Breast epithelium (tissue), 4 donors: ENCODE measurements around the gene OAT. TPM values are rescaled to one million over a fixed set of nuclear protein-coding genes. Genes with fewer than 3 reads are reported as not detected.

Experiments used
- DNase-seq, 2 donors: peaks; one replicate each; pipeline ENCODE4 v3.0.0-alpha.2; 2019; ENCODE audit warnings: low spot score in 2 of 2
- H3K27ac ChIP-seq, 2 donors: fragments of 200-600 bp; sonication (generic) in 1 of 2; one replicate each; pipeline ENCODE4 v1.5.1; 2016 to 2019; ENCODE audit warnings: mild to moderate bottlenecking in 1 of 2
- H3K27me3 ChIP-seq, 2 donors: fragments of 200-600 bp; sonication (generic) in 1 of 2; one replicate each; pipeline versions ENCODE4 v1.5.1 to v1.6.0; 2017 to 2019; ENCODE audit warnings: control low read depth in 1 of 2, mild to moderate bottlenecking in 1 of 2
- H3K36me3 ChIP-seq: fragments of 200-600 bp; one replicate; pipeline ENCODE4 v1.5.1; 2019
- H3K4me1 ChIP-seq, 2 donors: fragments of 200-600 bp; sonication (generic); one replicate each; pipeline ENCODE4 v1.5.1; 2016 to 2019; ENCODE audit warnings: control low read depth in 1 of 2
- H3K4me3 ChIP-seq, 3 donors: fragments of 200-600 bp; sonication (generic); 1 replicate in 2 of 3; 2 replicates in 1 of 3; pipeline ENCODE4 v1.5.1; 2016 to 2019; ENCODE audit warnings: mild to moderate bottlenecking in 3 of 3, moderate library complexity in 2 of 3
- H3K9me3 ChIP-seq, 2 donors: fragments of 200-600 bp; sonication (generic) in 1 of 2; one replicate each; pipeline ENCODE4 v1.5.1; 2016 to 2019; ENCODE audit warnings: control low read depth in 1 of 2
- CTCF ChIP-seq, 3 donors: fragments of 450-650 bp; IDR thresholded peaks; one replicate each; pipeline ENCODE4 v1.5.1; 2016 to 2017; ENCODE audit warnings: antibody characterized with exemption in 3 of 3, mild to moderate bottlenecking in 3 of 3, moderate library complexity in 3 of 3
- POLR2A ChIP-seq: fragments of 450-650 bp; IDR thresholded peaks from one replicate; pipeline ENCODE4 v1.6.1; 2016; ENCODE audit warnings: antibody characterized with exemption, mild to moderate bottlenecking, moderate library complexity
- POLR2AphosphoS5 ChIP-seq, 3 donors: sonication (generic); formaldehyde crosslinking; IDR thresholded peaks; one replicate each; pipeline ENCODE4 v1.6.1; 2017; ENCODE audit warnings: antibody characterized with exemption in 3 of 3
- intact Hi-C: fragments of 100-400 bp; cut with DNase I; formaldehyde crosslinking; loops from one replicate; pipeline ENCODE4 v1.15.1; 2023; ENCODE audit warnings: low total_unique reads
- total RNA-seq, 3 donors: library from RNA; depleted of rRNA; stranded (reverse); fragments of >200 nt; gene quantifications; one replicate each; pipeline ENCODE4 v1.1.0, GENCODE V29; 2016

OAT gene
- total RNA-seq, 3 donors from 2014 or later = 93.3 to 160 (median 115) TPM

- Histone ChIP-seq H3K27ac (no peak overlapping the region), H3K4me3 (no peak overlapping the region), H3K4me1 (no peaks in the 10 kb centered on the region), H3K27me3 (peaks cover 0 to 4% of the 10 kb centered on the region in 2 donors), H3K9me3 (no peaks in the 10 kb centered on the region), H3K36me3 (no peaks in the 10 kb centered on the region)
- intact Hi-C loops = no loop called here
- TF ChIP-seq POLR2AphosphoS5 (IDR thresholded peaks at IDR 0.05) (no peak), CTCF (IDR thresholded peaks at IDR 0.05) (no peak), POLR2A (no peak)
- DNase-seq = no peak
These were observed 5.1 kb upstream of the OAT start for GRCh38 chr10:124423813-124424212.

- TF ChIP-seq POLR2A = no peak
- TF ChIP-seq CTCF (IDR thresholded peaks at IDR 0.05) = no peak
- TF ChIP-seq POLR2AphosphoS5 (IDR thresholded peaks at IDR 0.05) = no peak
- no peak overlapping the region for H3K27ac ChIP-seq
- H3K27me3 ChIP-seq = peaks cover 0 to 4% of the 10 kb centered on the region in 2 donors
- H3K4me1 ChIP-seq = no peaks in the 10 kb centered on the region
- H3K4me3 ChIP-seq = no peak overlapping the region
- intact Hi-C loops = no loop called here
- H3K9me3 ChIP-seq = no peaks in the 10 kb centered on the region
- no peak for DNase-seq
- no peaks in the 10 kb centered on the region for H3K36me3 ChIP-seq
These were observed 4.0 kb upstream of the OAT start for GRCh38 chr10:124422742-124423141.

GRCh38 chr10:124420254-124420653 lies 1.5 kb upstream of the OAT start:
- Histone ChIP-seq H3K4me3 (no peak overlapping the region), H3K27ac (no peak overlapping the region), H3K36me3 (no peaks in the 10 kb centered on the region), H3K4me1 (peaks cover 0 to 14% of the 10 kb centered on the region in 2 donors), H3K27me3 (peaks cover 0 to 4% of the 10 kb centered on the region in 2 donors), H3K9me3 (no peaks in the 10 kb centered on the region)
- intact Hi-C loops = no loop called here
- TF ChIP-seq CTCF (IDR thresholded peaks at IDR 0.05) = no peak
- TF ChIP-seq POLR2AphosphoS5 (IDR thresholded peaks at IDR 0.05) = no peak
- no peak for TF ChIP-seq POLR2A
- no peak for DNase-seq

- intact Hi-C loops = no loop called here
- H3K4me1 ChIP-seq = peaks cover 0 to 14% of the 10 kb centered on the region in 2 donors
- peaks cover 0 to 4% of the 10 kb centered on the region in 2 donors for H3K27me3 ChIP-seq
- no peaks in the 10 kb centered on the region for H3K36me3 ChIP-seq
- H3K4me3 ChIP-seq = no peak overlapping the region
- H3K9me3 ChIP-seq = no peaks in the 10 kb centered on the region
- no peak for TF ChIP-seq CTCF (IDR thresholded peaks at IDR 0.05)
- no peak for TF ChIP-seq POLR2AphosphoS5 (IDR thresholded peaks at IDR 0.05)
- H3K27ac ChIP-seq = no peak overlapping the region
- no peak for DNase-seq
These were observed 912 bp upstream of the OAT start for GRCh38 chr10:124419635-124420034.

GRCh38 chr10:124417895-124418725 lies 613 bp downstream of the OAT start:
- Histone ChIP-seq H3K36me3 (no peaks in the 10 kb centered on the region), H3K27me3 (no peaks in the 10 kb centered on the region), H3K4me1 (peaks cover 0 to 28% of the 10 kb centered on the region in 2 donors), H3K27ac (peak overlapping the region; percentile 96), H3K9me3 (no peaks in the 10 kb centered on the region), H3K4me3 (peak overlapping the region; percentile 85 to 96 (median 91))
- no peak for TF ChIP-seq POLR2A
- TF ChIP-seq CTCF (IDR thresholded peaks at IDR 0.05) = no peak
- no peak for TF ChIP-seq POLR2AphosphoS5 (IDR thresholded peaks at IDR 0.05)
- intact Hi-C loops = no loop called here
- peak; percentile 41 to 57 for DNase-seq
